SK-N-SH (cell line): Measurements from ENCODE around the gene FOXN4. TPM values are rescaled to one million over a fixed set of nuclear protein-coding genes. Genes with fewer than 3 reads are reported as not detected.

ENCODE experiments used
- CTCF ChIA-PET: fragments of 300-600, 350-600 bp; formaldehyde crosslinking; extraction: SDS; loops from one replicate; lab custom pipeline; 2021; lab: Yijun Ruan, JAX
- POLR2A ChIA-PET: fragments of 350-600 bp; sonication (Branson Sonifier 250); formaldehyde crosslinking; extraction: SDS; loops from one replicate; lab custom pipeline; 2020; ENCODE audit warnings: antibody characterized with exemption, inconsistent platforms; lab: Yijun Ruan, JAX
- DNase-seq: peaks from one replicate; pipeline ENCODE4 v3.0.0; 2012
- H2AFZ ChIP-seq: fragments of 200-600 bp; sonication (generic); 2 replicates; pipeline ENCODE4 v1.8.1; 2016; ENCODE audit warnings: antibody characterized with exemption, mild to moderate bottlenecking, low read depth
- H3F3A ChIP-seq: fragments of 200-600 bp; sonication (generic); replicated peaks from 2 replicates; pipeline ENCODE3; 2016; ENCODE audit warnings: antibody characterized with exemption, mild to moderate bottlenecking; ENCODE audit not compliant: insufficient read depth
- H3K27ac ChIP-seq, 2 experiments: fragments of 200-500 bp in 1 of 2; fragments of 200-600 bp in 1 of 2; sonication (Bioruptor generic) in 1 of 2; sonication (generic), shearing (Covaris generic) in 1 of 2; 2 replicates each; pipeline versions ENCODE4 v1.5.1 to v1.6.1; 2014 to 2016; ENCODE audit warnings: low read depth in 2 of 2, inconsistent platforms in 1 of 2, low read length in 1 of 2, mild to moderate bottlenecking in 1 of 2, mixed read lengths in 1 of 2
- H3K27me3 ChIP-seq: fragments of 200-600 bp; sonication (generic), shearing (Covaris generic); 2 replicates; pipeline ENCODE4 v1.6.1; 2016; ENCODE audit warnings: mixed run types; ENCODE audit not compliant: insufficient read depth
- H3K36me3 ChIP-seq, 2 experiments: fragments of 200-500 bp in 1 of 2; fragments of 200-600 bp in 1 of 2; sonication (Bioruptor generic) in 1 of 2; sonication (generic) in 1 of 2; replicated peaks in 1 of 2; 2 replicates each; pipeline versions ENCODE3 to v1.5.1; 2014 to 2016; ENCODE audit warnings: low read length in 1 of 2, mild to moderate bottlenecking in 1 of 2; ENCODE audit not compliant: insufficient read depth in 2 of 2, control insufficient read depth in 1 of 2
- H3K4me1 ChIP-seq, 2 experiments: fragments of 200-500 bp in 1 of 2; fragments of 200-600 bp in 1 of 2; sonication (Bioruptor generic) in 1 of 2; sonication (generic), shearing (Covaris generic) in 1 of 2; 2 replicates each; pipeline versions ENCODE4 v1.5.1 to v1.6.1; 2014 to 2016; ENCODE audit warnings: low read depth in 1 of 2, low read length in 1 of 2, mixed run types in 1 of 2; ENCODE audit not compliant: insufficient read depth in 2 of 2, control insufficient read depth in 1 of 2
- H3K4me2 ChIP-seq: fragments of 200-600 bp; sonication (generic), shearing (Covaris generic); 2 replicates; pipeline ENCODE4 v1.6.1; 2017; ENCODE audit warnings: mixed run types
- H3K4me3 ChIP-seq, 2 experiments: fragments of 200-500 bp in 1 of 2; fragments of 200-600 bp in 1 of 2; sonication (Bioruptor generic) in 1 of 2; sonication (generic), shearing (Covaris generic) in 1 of 2; 2 replicates each; pipeline versions ENCODE4 v1.5.1 to v1.8.1; 2014 to 2016; ENCODE audit warnings: low read depth in 2 of 2, inconsistent platforms in 1 of 2, low read length in 1 of 2, mild to moderate bottlenecking in 1 of 2, mixed read lengths in 1 of 2, moderate library complexity in 1 of 2
- H3K79me2 ChIP-seq: fragments of 200-600 bp; sonication (generic); 2 replicates; pipeline ENCODE4 v1.8.1; 2017; ENCODE audit warnings: mild to moderate bottlenecking; ENCODE audit not compliant: insufficient read depth
- H3K9ac ChIP-seq: fragments of 200-600 bp; sonication (generic); 2 replicates; pipeline ENCODE4 v1.6.1; 2017; ENCODE audit warnings: mixed run types
- H3K9me2 ChIP-seq: fragments of 200-600 bp; sonication (generic); 2 replicates; pipeline ENCODE4 v1.6.1; 2017; ENCODE audit warnings: mixed run types
- H3K9me3 ChIP-seq: fragments of 200-600 bp; sonication (generic); 2 replicates; pipeline ENCODE4 v1.6.1; 2017; ENCODE audit warnings: mixed run types, mild to moderate bottlenecking, moderate library complexity
- H4K20me1 ChIP-seq: fragments of 200-600 bp; sonication (generic); 2 replicates; pipeline ENCODE4 v1.6.1; 2017; ENCODE audit warnings: mild to moderate bottlenecking, mixed run types; ENCODE audit not compliant: insufficient read depth
- CHD2 ChIP-seq: fragments of 150-350 bp; IDR thresholded peaks from 2 replicates; pipeline ENCODE4 v1.6.1; 2018; ENCODE audit warnings: low read length; ENCODE audit not compliant: partially characterized antibody
- FOSL2 ChIP-seq: IDR thresholded peaks from 2 replicates; pipeline ENCODE4 v1.4.0; 2012; ENCODE audit warnings: low read depth, mild to moderate bottlenecking, moderate library complexity, borderline replicate concordance
- FOXJ3 ChIP-seq: sonication (generic); formaldehyde crosslinking; IDR thresholded peaks from 2 replicates; pipeline ENCODE4 v1.5.1; 2020; ENCODE audit warnings: mild to moderate bottlenecking, missing genetic modification reagents
- GABPA ChIP-seq: IDR thresholded peaks from 2 replicates; pipeline ENCODE4 v1.4.0; 2012; ENCODE audit warnings: low read depth, mild to moderate bottlenecking
- GATA2 ChIP-seq: sonication (generic); formaldehyde crosslinking; IDR thresholded peaks from 2 replicates; pipeline ENCODE4 v1.5.0; 2020; ENCODE audit warnings: mild to moderate bottlenecking, missing genetic modification reagents
- JUND ChIP-seq: IDR thresholded peaks from 2 replicates; pipeline ENCODE4 v1.4.0; 2012
- MXI1 ChIP-seq: IDR thresholded peaks from 2 replicates; pipeline ENCODE4 v1.6.1; 2012; ENCODE audit warnings: mild to moderate bottlenecking, low read depth, low read length, improper control_type of control experiment
- RAD21 ChIP-seq: IDR thresholded peaks from 2 replicates; pipeline ENCODE4 v1.6.1; 2012; ENCODE audit warnings: mild to moderate bottlenecking, low read length
- RXRA ChIP-seq: IDR thresholded peaks from 2 replicates; pipeline ENCODE4 v1.4.0; 2012; ENCODE audit warnings: low read depth, mild to moderate bottlenecking, borderline replicate concordance
- SMC3 ChIP-seq: IDR thresholded peaks from 2 replicates; pipeline ENCODE4 v1.6.1; 2012; ENCODE audit warnings: low read depth, low read length, improper control_type of control experiment
- TAF1 ChIP-seq: IDR thresholded peaks from 2 replicates; pipeline ENCODE4 v1.6.1; 2012; ENCODE audit warnings: low read depth, mild to moderate bottlenecking, low read length, moderate library complexity, borderline replicate concordance
- TCF12 ChIP-seq: IDR thresholded peaks from 2 replicates; pipeline ENCODE4 v1.4.0; 2012
- YY1 ChIP-seq: IDR thresholded peaks from 2 replicates; pipeline ENCODE4 v1.4.0; 2012; ENCODE audit warnings: low read depth, mild to moderate bottlenecking
- WGBS: methylation state at CpG from one replicate; pipeline ENCODE4 v1.1.6; 2017; ENCODE audit warnings: low lambda C conversion rate; 5-methylcytosine and 5-hydroxymethylcytosine counted together
- polyA plus RNA-seq, 3 experiments: library from polyadenylated mRNA; depleted of rRNA; stranded (reverse); fragments of >200 nt; gene quantifications; 2 replicates each; pipeline ENCODE4 v1.2.3, GENCODE V29; 2012
- TF ChIP-seq, protein P1 (sequence below): fragments of 150-350 bp; IDR thresholded peaks from 2 replicates; pipeline ENCODE4 v1.6.1; 2017; ENCODE audit warnings: antibody characterized with exemption, low read length, low read depth, borderline replicate concordance
- TF ChIP-seq, protein P2 (sequence below): IDR thresholded peaks from 2 replicates; pipeline ENCODE4 v1.4.0; 2012; ENCODE audit warnings: low read depth, borderline replicate concordance
- TF ChIP-seq, protein P3 (sequence below): fragments of 200-600 bp; sonication (generic); IDR thresholded peaks from 2 replicates; pipeline ENCODE4 v1.6.1; 2017; ENCODE audit warnings: antibody characterized with exemption, mild to moderate bottlenecking, moderate library complexity

Gene FOXN4
- polyA plus RNA-seq, 1 of the 3 experiments (the other 2 are of a cell fraction), result 0.10 TPM

DNA sequence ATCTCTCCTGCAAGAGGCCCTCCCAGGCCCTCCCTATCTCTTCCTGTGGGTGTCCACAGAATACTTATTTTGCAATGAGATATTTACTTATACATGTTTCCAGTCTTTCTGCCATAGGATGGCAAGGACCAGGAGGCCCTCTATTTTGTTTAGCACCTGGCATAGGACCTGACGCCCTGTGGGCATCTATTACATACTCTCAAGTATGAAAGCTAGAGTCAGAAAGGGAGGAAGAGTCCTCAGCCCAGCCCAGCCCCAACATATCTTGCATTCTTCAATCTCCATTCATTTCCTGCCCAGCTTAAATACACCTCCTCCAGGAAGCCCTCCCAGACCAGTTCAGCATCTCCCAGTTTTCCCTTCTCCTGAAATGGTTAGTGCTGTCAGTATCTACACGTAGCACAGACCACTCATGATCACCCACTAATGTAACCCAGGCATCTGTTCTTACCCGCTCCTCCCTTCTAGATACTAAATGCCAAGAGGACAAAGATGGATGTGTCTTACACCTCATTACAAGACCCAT, 7.4 kb downstream of the FOXN4 start:
- POLR2A ChIA-PET, result no interaction called here
- Histone ChIP-seq H3K9ac (no peak overlapping the region), H3K27ac (no peak overlapping the region), H3F3A (no peaks in the 10 kb centered on the region), H3K9me3 (no peaks in the 10 kb centered on the region), H3K4me2 (no peak overlapping the region), H3K4me1 (peaks cover 0 to 3% of the 10 kb centered on the region in 2 experiments; a peak in 1 of 4 replicates), H3K4me3 (no peak overlapping the region), H2AFZ (no peak overlapping the region), H3K9me2 (no peaks in the 10 kb centered on the region), H3K36me3 (no peaks in the 10 kb centered on the region), H3K79me2 (no peaks in the 10 kb centered on the region), H4K20me1 (no peaks in the 10 kb centered on the region), H3K27me3 (no peaks in the 10 kb centered on the region; the same call in 1 of the 2 replicates)
- 49% methylated on average over 3 of the region's 3 CpGs for WGBS
- no peak for DNase-seq
- CTCF ChIA-PET, result interaction anchor here (0.6 to 3.4 kb wide), 8 partner anchors 10 to 190 kb away, joined by 3 to 11 read pairs (median 3); no protein-coding TSS in a partner anchor
- TF ChIP-seq GABPA, result no peak
- no peak for TF ChIP-seq FOXJ3 (CRISPR knock-in tag)
- no peak for TF ChIP-seq SMC3
- TF ChIP-seq, protein P1, sequence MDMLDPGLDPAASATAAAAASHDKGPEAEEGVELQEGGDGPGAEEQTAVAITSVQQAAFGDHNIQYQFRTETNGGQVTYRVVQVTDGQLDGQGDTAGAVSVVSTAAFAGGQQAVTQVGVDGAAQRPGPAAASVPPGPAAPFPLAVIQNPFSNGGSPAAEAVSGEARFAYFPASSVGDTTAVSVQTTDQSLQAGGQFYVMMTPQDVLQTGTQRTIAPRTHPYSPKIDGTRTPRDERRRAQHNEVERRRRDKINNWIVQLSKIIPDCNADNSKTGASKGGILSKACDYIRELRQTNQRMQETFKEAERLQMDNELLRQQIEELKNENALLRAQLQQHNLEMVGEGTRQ, result no peak
- TF ChIP-seq RXRA, result no peak
- TF ChIP-seq, protein P2, sequence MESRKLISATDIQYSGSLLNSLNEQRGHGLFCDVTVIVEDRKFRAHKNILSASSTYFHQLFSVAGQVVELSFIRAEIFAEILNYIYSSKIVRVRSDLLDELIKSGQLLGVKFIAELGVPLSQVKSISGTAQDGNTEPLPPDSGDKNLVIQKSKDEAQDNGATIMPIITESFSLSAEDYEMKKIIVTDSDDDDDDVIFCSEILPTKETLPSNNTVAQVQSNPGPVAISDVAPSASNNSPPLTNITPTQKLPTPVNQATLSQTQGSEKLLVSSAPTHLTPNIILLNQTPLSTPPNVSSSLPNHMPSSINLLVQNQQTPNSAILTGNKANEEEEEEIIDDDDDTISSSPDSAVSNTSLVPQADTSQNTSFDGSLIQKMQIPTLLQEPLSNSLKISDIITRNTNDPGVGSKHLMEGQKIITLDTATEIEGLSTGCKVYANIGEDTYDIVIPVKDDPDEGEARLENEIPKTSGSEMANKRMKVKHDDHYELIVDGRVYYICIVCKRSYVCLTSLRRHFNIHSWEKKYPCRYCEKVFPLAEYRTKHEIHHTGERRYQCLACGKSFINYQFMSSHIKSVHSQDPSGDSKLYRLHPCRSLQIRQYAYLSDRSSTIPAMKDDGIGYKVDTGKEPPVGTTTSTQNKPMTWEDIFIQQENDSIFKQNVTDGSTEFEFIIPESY, result no peak
- no peak for TF ChIP-seq CHD2
- no peak for TF ChIP-seq JUND
- no peak for TF ChIP-seq TAF1
- no peak for TF ChIP-seq YY1
- TF ChIP-seq, protein P3, sequence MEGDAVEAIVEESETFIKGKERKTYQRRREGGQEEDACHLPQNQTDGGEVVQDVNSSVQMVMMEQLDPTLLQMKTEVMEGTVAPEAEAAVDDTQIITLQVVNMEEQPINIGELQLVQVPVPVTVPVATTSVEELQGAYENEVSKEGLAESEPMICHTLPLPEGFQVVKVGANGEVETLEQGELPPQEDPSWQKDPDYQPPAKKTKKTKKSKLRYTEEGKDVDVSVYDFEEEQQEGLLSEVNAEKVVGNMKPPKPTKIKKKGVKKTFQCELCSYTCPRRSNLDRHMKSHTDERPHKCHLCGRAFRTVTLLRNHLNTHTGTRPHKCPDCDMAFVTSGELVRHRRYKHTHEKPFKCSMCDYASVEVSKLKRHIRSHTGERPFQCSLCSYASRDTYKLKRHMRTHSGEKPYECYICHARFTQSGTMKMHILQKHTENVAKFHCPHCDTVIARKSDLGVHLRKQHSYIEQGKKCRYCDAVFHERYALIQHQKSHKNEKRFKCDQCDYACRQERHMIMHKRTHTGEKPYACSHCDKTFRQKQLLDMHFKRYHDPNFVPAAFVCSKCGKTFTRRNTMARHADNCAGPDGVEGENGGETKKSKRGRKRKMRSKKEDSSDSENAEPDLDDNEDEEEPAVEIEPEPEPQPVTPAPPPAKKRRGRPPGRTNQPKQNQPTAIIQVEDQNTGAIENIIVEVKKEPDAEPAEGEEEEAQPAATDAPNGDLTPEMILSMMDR, result no peak
- TF ChIP-seq MXI1, result no peak
- no peak for TF ChIP-seq TCF12
- no peak for TF ChIP-seq RAD21
- TF ChIP-seq FOSL2, result no peak
- no peak for TF ChIP-seq GATA2 (CRISPR knock-in tag)
